Middle frontal gyrus (tissue), 1 donor: ENCODE results near the gene IFNAR2.
A peak's percentile ranks its signal among the peaks of the same experiment; 100 is the strongest.

Experiments
- DNase-seq: peaks from one replicate; pipeline ENCODE4 v3.0.0-alpha.2; 2015; ENCODE audit warnings: low spot score; ENCODE audit errors: extremely low spot score

Gene IFNAR2

GRCh38 chr21:33229784-33230544 is at the start of gene IFNAR2:
Gene IFNAR2, plus strand, starts transcription at chr21:33229938. Its CDS starts 11,985 bp downstream, at chr21:33241923.
- peak; percentile 51 for DNase-seq

DNA sequence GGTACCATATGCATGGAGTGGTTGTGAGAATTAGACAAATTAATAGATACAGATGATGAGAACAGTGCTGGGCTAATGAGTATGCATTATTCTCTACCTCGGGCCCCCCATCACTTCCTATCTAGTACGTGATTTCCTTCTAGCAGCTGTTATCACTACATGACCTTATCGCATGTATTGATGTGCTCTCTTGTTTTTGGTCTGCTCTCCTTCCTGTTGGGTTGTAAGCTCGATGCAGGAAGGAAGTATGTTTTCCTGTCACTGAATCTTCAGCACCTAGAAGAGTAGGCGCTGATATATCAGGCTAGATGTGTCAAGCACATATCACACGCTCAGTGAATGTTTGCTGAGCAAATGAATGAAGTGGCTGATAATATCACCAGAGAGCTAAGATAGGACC is 43.9 kb upstream of the IFNAR2 start:
- no peak for DNase-seq

- DNase-seq, result no peak
Observed at GRCh38 chr21:33187276-33187675, 42.5 kb upstream of the IFNAR2 start.

DNA sequence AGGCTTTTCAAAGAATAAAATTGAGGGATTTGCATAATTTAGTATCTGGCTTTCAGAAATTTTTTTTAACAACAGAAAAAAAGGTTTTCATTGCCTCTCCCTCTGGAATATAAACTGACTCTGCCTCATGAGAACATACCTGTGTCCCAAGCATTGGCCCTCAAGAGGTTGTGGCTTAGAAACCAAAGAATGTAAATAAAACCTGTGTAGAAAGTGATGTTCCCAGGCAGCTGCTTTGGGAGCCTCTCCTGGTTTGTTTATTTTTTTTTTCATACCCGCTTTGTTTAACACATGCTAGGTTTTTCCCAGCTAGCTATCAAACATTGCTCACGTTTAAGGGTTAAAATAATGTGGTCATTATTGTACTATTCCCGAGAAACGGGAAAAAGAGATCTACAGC is 40.5 kb upstream of the IFNAR2 start:
- DNase-seq, result no peak

DNA sequence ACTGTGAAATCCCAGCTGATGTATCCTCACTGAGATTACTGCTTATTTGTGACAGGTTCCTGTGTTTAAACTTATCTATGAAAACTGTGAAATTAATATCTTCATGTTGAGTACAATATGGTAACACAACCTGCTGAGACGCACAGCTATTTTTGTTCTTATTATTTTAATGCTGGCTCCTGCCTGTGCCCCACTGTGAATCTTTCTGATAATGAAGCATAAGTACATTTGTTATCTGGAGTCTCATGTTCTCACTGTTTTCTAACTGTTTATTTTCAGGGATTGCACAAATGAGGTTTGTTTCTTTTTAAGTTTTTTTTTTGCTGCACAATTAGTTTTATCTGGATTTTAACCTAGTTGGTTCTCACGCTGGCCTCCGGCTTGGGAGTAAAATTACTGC is 39.9 kb upstream of the IFNAR2 start:
- no peak for DNase-seq

DNA sequence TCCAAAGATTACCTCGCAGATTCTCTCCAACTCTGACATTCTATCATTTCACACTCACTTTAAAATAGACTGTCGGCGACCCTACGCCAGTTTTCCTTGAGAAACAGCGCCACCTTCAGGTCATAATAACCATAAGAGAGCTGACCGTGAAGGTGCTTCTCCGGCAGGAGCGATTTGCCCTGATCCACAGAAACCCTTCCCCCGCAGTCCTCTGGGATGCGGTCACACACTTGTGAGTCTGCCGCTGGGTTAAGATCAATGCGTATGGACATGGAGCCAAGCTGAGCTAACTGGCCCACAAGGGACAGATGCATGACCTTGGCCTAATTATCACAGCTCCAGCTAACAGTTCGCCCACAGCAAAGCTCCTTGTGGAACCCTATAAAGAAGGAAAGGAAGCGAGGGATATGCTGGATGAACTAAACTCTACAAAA is 32.8 kb upstream of the IFNAR2 start:
- peak; percentile 85 for DNase-seq

GRCh38 chr21:33197496-33197895 is 32.2 kb upstream of the IFNAR2 start:
- no peak for DNase-seq

DNA sequence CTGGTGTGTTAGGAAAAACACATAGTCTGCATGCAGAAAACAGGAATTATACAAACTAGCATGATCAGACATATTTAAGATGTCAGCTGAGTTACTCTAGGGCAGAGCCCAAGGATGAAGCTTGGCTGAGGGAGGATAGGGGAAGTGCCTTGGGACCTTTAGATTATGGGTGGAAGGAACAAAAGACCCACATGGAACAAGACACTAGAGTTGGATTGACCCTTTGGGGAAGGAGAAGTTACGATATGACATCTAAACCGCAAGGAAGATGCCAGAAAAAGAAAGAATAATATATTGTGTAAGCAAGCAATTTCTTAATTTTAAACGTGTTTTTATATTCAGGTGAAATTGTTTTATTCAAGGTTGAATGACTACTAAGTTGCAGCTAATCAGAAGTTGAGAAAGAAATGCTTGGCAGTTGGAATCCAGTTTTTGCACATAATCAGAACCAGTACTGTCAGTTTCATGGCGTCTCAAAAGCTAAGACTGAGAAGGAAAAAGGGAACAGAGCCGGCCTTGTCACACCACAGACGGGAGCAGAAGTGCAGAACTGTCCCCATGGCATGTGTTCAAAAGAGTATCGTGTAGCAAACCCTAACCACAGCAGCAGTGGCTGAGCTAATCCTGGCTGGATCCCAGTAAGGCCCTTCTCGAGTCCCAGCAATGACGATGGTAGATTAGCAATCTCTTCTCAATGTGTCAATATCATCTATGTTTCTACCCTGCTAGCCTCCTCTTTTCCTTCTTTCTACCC is 31.2 kb upstream of the IFNAR2 start:
- DNase-seq, result no peak

- DNase-seq, result no peak
Observed at GRCh38 chr21:33199100-33199464, 30.7 kb upstream of the IFNAR2 start.

- DNase-seq, result peak; percentile 93
Observed at GRCh38 chr21:33199516-33200217, 30.1 kb upstream of the IFNAR2 start.

DNA sequence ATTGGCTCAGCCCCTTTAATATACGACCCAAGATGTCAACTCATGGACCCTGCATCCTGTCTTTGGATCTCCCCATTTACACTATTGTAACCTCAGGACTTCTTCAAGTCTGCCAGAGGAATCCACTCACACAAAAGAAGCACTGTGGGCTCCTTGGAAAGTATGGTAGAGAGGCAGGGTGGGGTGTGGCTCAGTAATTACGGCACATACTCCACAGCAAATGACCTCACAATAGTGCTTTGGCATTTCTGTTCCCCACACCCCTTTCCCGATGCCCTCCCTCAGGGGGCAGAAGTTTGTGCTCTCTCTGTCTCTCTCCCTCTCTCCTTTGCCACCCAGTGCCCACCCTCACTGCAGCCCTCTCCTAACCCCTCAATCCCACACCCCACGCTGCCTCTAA is 27.8 kb upstream of the IFNAR2 start:
- no peak for DNase-seq

DNA sequence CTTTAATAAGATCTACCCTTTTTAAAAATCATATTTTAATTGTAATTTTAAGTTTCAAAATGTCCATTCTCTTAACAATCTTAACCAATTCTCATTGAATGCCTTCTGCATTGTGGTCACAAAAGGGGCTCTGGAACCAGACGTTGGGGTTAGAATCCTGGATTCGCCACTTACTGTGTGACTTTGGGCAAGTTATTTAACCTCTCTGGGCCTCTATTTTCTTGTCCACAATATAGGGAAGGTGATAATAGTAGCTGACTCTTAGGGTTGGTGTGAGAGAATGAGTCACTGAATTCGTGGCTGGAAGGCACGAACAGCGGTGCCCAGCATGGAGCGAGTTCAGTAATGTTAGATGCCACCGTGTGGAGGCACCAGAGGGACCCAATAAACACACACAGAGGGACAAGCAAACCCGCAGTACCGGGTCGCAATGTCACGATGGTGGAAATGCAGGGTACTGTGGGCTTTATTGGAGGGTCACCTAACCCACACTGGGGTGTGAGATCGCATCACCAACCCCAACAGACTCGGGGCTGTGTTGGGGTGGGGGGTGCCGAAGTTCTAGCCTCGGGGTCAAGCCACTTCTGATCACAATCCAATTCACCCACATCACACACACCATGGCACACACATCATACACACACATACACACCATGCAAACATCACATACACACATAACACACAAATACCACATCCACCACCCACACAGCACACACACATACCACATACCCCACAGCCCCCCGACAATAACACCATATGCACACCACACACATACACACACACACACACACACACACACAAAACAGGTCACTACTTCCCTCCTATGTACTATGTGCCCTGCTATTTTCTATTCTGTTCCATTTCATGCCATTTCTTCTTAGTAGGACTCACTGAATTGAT is 27.0 kb upstream of the IFNAR2 start:
- no peak for DNase-seq

DNA sequence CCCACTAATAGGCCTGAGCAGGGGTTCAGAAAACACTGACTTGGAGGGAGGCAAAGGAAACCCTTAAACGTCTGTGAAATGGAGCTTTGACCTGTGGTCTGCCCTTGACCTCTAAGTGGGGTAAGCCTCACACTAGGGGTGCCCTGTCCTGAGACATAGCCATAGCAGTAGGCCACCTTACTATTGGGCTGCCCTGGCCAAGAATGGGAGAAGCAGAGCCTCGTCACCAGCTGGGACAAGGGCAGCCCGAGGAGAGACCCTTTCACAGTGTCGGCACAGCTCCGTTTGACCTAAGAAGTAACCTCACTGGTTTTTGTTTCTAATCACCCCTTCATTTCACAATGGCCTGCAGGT is 26.4 kb upstream of the IFNAR2 start:
- DNase-seq, result no peak

GRCh38 chr21:33205476-33205875 is 24.3 kb upstream of the IFNAR2 start:
- no peak for DNase-seq

GRCh38 chr21:33206771-33207281 is 22.9 kb upstream of the IFNAR2 start:
- no peak for DNase-seq

DNA sequence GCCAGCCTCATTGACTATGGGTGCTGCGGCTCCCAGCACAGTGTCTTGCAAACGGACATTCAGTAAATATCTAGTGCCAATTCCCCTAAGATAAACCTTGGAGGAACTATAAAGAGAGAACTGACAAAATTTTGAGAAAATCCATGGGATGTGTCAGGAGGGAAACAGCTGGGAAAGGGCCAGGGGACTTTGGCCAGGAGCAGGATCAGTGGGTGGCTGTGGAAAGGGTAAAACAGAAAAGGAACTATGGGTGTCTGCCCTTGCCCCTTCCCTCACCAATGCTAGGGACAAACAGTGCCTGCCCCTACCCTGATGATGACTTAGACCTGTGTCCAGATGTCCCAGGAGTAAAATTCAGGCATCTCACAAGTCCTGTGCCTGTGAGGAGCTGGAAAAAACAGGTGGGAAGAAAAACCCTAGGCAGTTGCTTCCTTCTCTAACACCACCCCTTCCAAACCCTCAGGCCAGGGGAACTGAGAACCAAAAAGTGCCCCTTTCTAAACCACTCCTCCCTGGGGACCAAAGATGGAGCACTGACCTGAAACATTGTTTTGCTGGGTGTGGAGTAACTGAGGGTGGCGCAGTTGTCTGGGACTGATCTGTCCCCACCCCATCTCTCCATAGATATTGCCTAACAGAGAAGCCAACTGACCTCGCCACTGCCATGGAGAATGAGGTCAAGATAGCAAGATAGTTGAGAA is 22.1 kb upstream of the IFNAR2 start:
- no peak for DNase-seq

GRCh38 chr21:33208534-33208933 is 21.2 kb upstream of the IFNAR2 start:
- no peak for DNase-seq

- no peak for DNase-seq
Observed at GRCh38 chr21:33211305-33211704, 18.4 kb upstream of the IFNAR2 start.

GRCh38 chr21:33211732-33212131 is 18.0 kb upstream of the IFNAR2 start:
- DNase-seq, result no peak

GRCh38 chr21:33212159-33212851 is 17.4 kb upstream of the IFNAR2 start:
- no peak for DNase-seq
